DND-41 (cell line): ENCODE results near the gene HS3ST1.

Source experiments
- ATAC-seq: fragments of 200-7000 bp; cut with Tn5 transposase; 3 replicates; pipeline ENCODE4 v1.9.1; 2021; ENCODE audit warnings: low read depth; ENCODE audit not compliant: insufficient read depth
- DNase-seq: peaks from one replicate; pipeline ENCODE4 v3.0.0-alpha.2; 2020
- H2AFZ ChIP-seq: 2 replicates; pipeline ENCODE4 v1.6.0; 2012; ENCODE audit warnings: low read depth, low read length
- H3K27ac ChIP-seq: 2 replicates; pipeline ENCODE4 v1.5.1; 2012; ENCODE audit warnings: low read length, inconsistent platforms
- H3K27me3 ChIP-seq: fragments of 200-600 bp; sonication (generic); 2 replicates; pipeline ENCODE4 v1.6.0; 2012; ENCODE audit warnings: low read length, mild to moderate bottlenecking, inconsistent platforms; ENCODE audit not compliant: insufficient read depth, poor library complexity
- H3K36me3 ChIP-seq: 2 replicates; pipeline ENCODE4 v1.5.1; 2012; ENCODE audit warnings: low read length, inconsistent platforms; ENCODE audit not compliant: insufficient read depth
- H3K4me1 ChIP-seq: 2 replicates; pipeline ENCODE4 v1.5.1; 2012; ENCODE audit warnings: mild to moderate bottlenecking, low read length; ENCODE audit not compliant: insufficient read depth
- H3K4me2 ChIP-seq: 2 replicates; pipeline ENCODE4 v1.6.0; 2012; ENCODE audit warnings: mild to moderate bottlenecking, moderate library complexity, low read length, inconsistent platforms; ENCODE audit not compliant: insufficient read depth
- H3K4me3 ChIP-seq, 2 experiments: fragments of 200-600 bp in 1 of 2; shearing (Covaris generic) in 1 of 2; 2 replicates each; pipeline ENCODE4 v1.5.1; 2012 to 2016; ENCODE audit warnings: inconsistent platforms in 2 of 2, low read length in 2 of 2, mild to moderate bottlenecking in 2 of 2, low read depth in 1 of 2, moderate library complexity in 1 of 2
- H3K79me2 ChIP-seq: 2 replicates; pipeline ENCODE4 v1.6.0; 2012; ENCODE audit warnings: low read length, inconsistent platforms; ENCODE audit not compliant: insufficient read depth
- H3K9ac ChIP-seq: 2 replicates; pipeline ENCODE4 v1.6.0; 2012; ENCODE audit warnings: low read depth, mild to moderate bottlenecking, inconsistent platforms, low read length, moderate library complexity
- H3K9me3 ChIP-seq: 2 replicates; pipeline ENCODE4 v1.5.1; 2012; ENCODE audit warnings: low read length, moderate library complexity, mild to moderate bottlenecking, inconsistent platforms; ENCODE audit not compliant: insufficient read depth, severe bottlenecking
- H4K20me1 ChIP-seq: 2 replicates; pipeline ENCODE4 v1.6.0; 2012; ENCODE audit warnings: low read length; ENCODE audit not compliant: insufficient read depth
- CTCF ChIP-seq: IDR thresholded peaks from 2 replicates; pipeline ENCODE4 v1.5.1; 2012; ENCODE audit warnings: borderline replicate concordance, low read length, moderate library complexity, mild to moderate bottlenecking; ENCODE audit not compliant: poor library complexity, severe bottlenecking; ENCODE audit errors: extremely low read depth
- EZH2 ChIP-seq: IDR thresholded peaks from 3 replicates; pipeline ENCODE4 v1.6.1; 2012; ENCODE audit warnings: borderline replicate concordance, low read depth, mild to moderate bottlenecking, moderate library complexity, low read length, inconsistent platforms; ENCODE audit not compliant: severe bottlenecking

The HS3ST1 gene

GRCh38 chr4:11430536-11430935 lies 1.8 kb upstream of the HS3ST1 start:
- Histone ChIP-seq H3K36me3 (no peaks in the 10 kb centered on the region), H3K9me3 (peaks cover 15% of the 10 kb centered on the region), H3K27ac (no peak overlapping the region), H3K4me3 (no peak overlapping the region), H3K9ac (no peak overlapping the region), H4K20me1 (no peaks in the 10 kb centered on the region), H3K4me2 (no peak overlapping the region), H2AFZ (no peak overlapping the region), H3K4me1 (no peaks in the 10 kb centered on the region), H3K79me2 (no peaks in the 10 kb centered on the region), H3K27me3 (no peaks in the 10 kb centered on the region)
- DNase-seq, result no peak
- no peak for ATAC-seq
- TF ChIP-seq EZH2, result no peak
- no peak for TF ChIP-seq CTCF

GRCh38 chr4:11429699-11430045 lies 978 bp upstream of the HS3ST1 start:
- Histone ChIP-seq H3K27ac (no peak overlapping the region), H3K4me3 (no peak overlapping the region), H3K9me3 (peaks cover 15% of the 10 kb centered on the region), H3K9ac (no peak overlapping the region), H2AFZ (no peak overlapping the region), H3K36me3 (no peaks in the 10 kb centered on the region), H3K79me2 (no peaks in the 10 kb centered on the region), H3K27me3 (no peaks in the 10 kb centered on the region), H3K4me2 (no peak overlapping the region), H3K4me1 (no peaks in the 10 kb centered on the region), H4K20me1 (no peaks in the 10 kb centered on the region)
- no peak for DNase-seq
- ATAC-seq, result no peak
- no peak for TF ChIP-seq EZH2
- TF ChIP-seq CTCF, result no peak

- ATAC-seq, result no peak
- Histone ChIP-seq H3K27ac (no peak overlapping the region), H2AFZ (no peak overlapping the region), H4K20me1 (no peaks in the 10 kb centered on the region), H3K36me3 (no peaks in the 10 kb centered on the region), H3K4me3 (no peak overlapping the region), H3K9ac (no peak overlapping the region), H3K27me3 (no peaks in the 10 kb centered on the region), H3K4me2 (no peak overlapping the region), H3K79me2 (no peaks in the 10 kb centered on the region), H3K4me1 (no peaks in the 10 kb centered on the region), H3K9me3 (peaks cover 15% of the 10 kb centered on the region)
- no peak for TF ChIP-seq EZH2
- TF ChIP-seq CTCF, result no peak
- DNase-seq, result no peak
Measured at GRCh38 chr4:11428899-11429698, 405 bp upstream of the HS3ST1 start.
